Glomerular endothelial cell (primary cell): Measurements from ENCODE around the gene RNFT2. TPM values are rescaled to one million over a fixed set of nuclear protein-coding genes. Genes with fewer than 3 reads are reported as not detected.

Experiments used
- DNase-seq: peaks from one replicate; pipeline ENCODE4 v3.0.0-alpha.2; 2011; ENCODE audit warnings: low read depth, low spot score; ENCODE audit errors: extremely low read depth
- total RNA-seq: library from RNA; depleted of rRNA; stranded (reverse); fragments of >200 nt; gene quantifications from 2 replicates; pipeline ENCODE4 v1.2.3, GENCODE V29; 2015

Gene RNFT2
- total RNA-seq, 1 donor from 2014 or later, result 2.9 TPM

DNA sequence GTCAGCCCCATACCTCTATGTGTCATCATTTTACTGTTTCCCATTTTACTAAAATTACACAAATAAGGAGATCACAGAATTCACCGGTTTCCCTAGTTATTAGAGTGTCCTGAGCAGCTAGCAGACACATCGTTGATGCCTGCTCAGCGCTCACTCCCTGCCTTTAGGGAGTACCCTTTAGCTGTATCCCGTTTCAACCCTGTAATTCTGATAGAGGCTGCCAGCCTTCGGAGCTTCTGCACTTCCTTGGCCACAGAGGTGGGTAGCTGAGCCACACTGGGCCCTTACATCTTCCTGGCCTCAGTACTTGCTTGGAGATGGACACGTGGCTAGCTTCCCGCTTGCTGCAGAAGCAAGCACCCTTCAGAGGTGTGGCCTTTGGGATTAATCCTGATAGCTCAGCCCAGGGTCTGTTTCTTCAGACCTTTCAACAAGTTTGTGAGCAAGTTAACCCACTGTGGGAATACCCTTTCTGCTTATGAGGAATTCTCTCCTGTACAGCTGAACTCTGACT, 158.4 kb downstream of the RNFT2 start:
- DNase-seq, result no peak

DNA sequence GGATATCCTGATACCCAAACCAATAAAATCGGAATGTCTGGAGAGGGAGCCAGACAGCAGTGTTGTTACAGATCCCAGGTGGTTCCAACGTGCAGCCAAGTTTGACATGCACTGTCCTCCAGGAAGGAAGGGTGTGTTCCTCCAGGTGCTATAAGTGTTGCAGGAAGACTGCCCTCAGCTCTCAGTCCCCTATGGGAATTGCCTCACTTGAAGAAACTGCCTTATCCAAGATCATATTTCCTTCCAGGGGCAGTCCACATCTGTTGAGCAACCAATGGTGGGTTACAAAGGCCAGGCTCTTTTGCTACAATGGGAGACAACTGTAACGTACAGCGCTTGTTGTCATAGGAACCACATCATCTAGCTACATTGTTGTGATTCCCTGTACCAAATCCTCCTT, 159.4 kb downstream of the RNFT2 start:
- DNase-seq, result no peak

DNA sequence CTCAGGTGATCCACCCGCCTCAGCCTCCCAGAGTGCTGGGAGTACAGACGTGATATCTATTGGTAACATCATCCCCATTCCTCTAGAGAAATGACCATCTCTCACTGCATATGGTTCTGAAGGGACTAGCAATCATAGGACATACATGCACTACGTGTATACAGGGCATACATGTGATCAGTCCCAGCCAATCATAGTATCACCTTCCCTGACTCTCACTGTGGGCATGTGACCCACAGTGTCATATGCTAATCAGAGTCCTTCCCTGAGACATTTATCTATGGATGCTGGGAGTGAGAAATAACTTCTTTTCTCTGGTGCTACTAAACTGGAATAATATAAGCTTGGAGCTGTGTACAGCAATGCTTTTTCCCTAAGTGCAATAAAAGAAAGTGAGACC, 160.6 kb downstream of the RNFT2 start:
- no peak for DNase-seq

DNA sequence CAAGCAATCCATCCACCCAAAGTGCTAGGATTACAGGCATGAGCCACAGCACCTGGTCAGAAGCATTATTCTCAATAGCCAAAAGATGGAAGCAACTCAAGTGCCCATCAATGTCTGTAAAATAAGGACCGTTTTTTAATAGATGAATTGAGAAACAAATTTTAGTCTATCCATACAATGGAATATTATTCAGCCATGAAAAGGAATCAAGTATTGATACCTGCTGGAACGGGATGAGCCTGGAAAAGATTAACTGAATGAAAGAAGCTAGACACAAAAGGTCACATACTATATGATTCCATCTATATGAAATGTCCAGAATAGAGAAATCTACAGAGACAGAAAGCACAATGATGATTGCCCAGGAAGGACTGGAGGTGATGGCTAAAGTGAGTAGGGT, 163.5 kb downstream of the RNFT2 start:
- no peak for DNase-seq

Other genes starting within 250 kb of the RNFT2 start
- 0.78 and 0.82 TPM in 2 replicates for gene MAP1LC3B2, start 178.9 kb upstream of the RNFT2 start, total RNA-seq
- gene SPRING1, start 246 bp upstream of the RNFT2 start, total RNA-seq, result 33.8 and 36.6 TPM in 2 replicates
- gene HRK, start 143.1 kb downstream of the RNFT2 start, total RNA-seq, result not detected in 2 replicates
- 20.9 and 26.8 TPM in 2 replicates for gene FBXW8, start 172.6 kb downstream of the RNFT2 start, total RNA-seq